Smooth muscle cell (in vitro differentiated cells): ENCODE measurements around the gene CELA2B. TPM values are rescaled to one million over a fixed set of nuclear protein-coding genes. Genes with fewer than 3 reads are reported as not detected.
"Not testable (repeated sequence)": the region's sequence is repeated elsewhere in the genome, so short reads cannot be mapped to it uniquely, and the experiment has no call there.

Experiments
- DNase-seq: peaks from one replicate; lab custom pipeline; 2025; ENCODE audit not compliant: unreplicated experiment; lab: John Stamatoyannopoulos, UW
- H2AFZ ChIP-seq: fragments of 200-600 bp; sonication (generic); 2 replicates; pipeline ENCODE4 v1.6.0; 2016; ENCODE audit warnings: antibody characterized with exemption, low read depth, mild to moderate bottlenecking
- H3F3A ChIP-seq: fragments of 200-600 bp; sonication (generic); 2 replicates; pipeline ENCODE4 v1.6.0; 2017; ENCODE audit warnings: antibody characterized with exemption, low read depth
- H3K27ac ChIP-seq: fragments of 200-600 bp; sonication (generic); 2 replicates; pipeline ENCODE4 v1.5.1; 2016; ENCODE audit warnings: low read depth, mild to moderate bottlenecking
- H3K27me3 ChIP-seq: fragments of 200-600 bp; sonication (generic); 2 replicates; pipeline ENCODE4 v1.6.1; 2016; ENCODE audit warnings: low read depth, mild to moderate bottlenecking
- H3K36me3 ChIP-seq: fragments of 200-600 bp; sonication (generic); 2 replicates; pipeline ENCODE4 v1.5.1; 2016; ENCODE audit warnings: low read depth
- H3K4me1 ChIP-seq: fragments of 200-600 bp; sonication (generic); 2 replicates; pipeline ENCODE4 v1.5.1; 2016; ENCODE audit warnings: low read depth
- H3K4me2 ChIP-seq: fragments of 200-600 bp; sonication (generic); 2 replicates; pipeline ENCODE4 v1.6.0; 2016; ENCODE audit warnings: mild to moderate bottlenecking
- H3K4me3 ChIP-seq: fragments of 200-600 bp; sonication (generic); 2 replicates; pipeline ENCODE4 v1.5.1; 2016; ENCODE audit warnings: mild to moderate bottlenecking
- H3K79me2 ChIP-seq: fragments of 200-600 bp; sonication (generic); 2 replicates; pipeline ENCODE4 v1.6.0; 2016; ENCODE audit warnings: low read depth, mild to moderate bottlenecking
- H3K9ac ChIP-seq: fragments of 200-600 bp; sonication (generic); 2 replicates; pipeline ENCODE4 v1.6.0; 2016; ENCODE audit warnings: low read depth
- H3K9me3 ChIP-seq: fragments of 200-600 bp; sonication (generic); replicated peaks from 2 replicates; pipeline ENCODE4 v1.5.1; 2016; ENCODE audit warnings: low read depth
- H4K20me1 ChIP-seq: fragments of 200-600 bp; sonication (generic); 2 replicates; pipeline ENCODE4 v1.6.0; 2016; ENCODE audit warnings: low read depth
- CTCF ChIP-seq: fragments of 200-600 bp; sonication (generic); IDR thresholded peaks from 2 replicates; pipeline ENCODE4 v1.5.1; 2017; ENCODE audit warnings: borderline replicate concordance, mild to moderate bottlenecking, antibody characterized with exemption; ENCODE audit not compliant: insufficient read depth, poor library complexity, severe bottlenecking
- WGBS: methylation state at CpG from one replicate; pipeline ENCODE4 v1.1.7; 2016; ENCODE audit warnings: low lambda C conversion rate; 5-methylcytosine and 5-hydroxymethylcytosine counted together
- polyA plus RNA-seq: library from polyadenylated mRNA; unstranded; fragments of >200 nt; fragmentation: Nextera tagmentation; extraction: Ambion mirVana; gene quantifications from 2 replicates; pipeline ENCODE4 v1.2.1, GENCODE V29; 2016
- total RNA-seq: library from RNA; depleted of rRNA; stranded (reverse); fragments of >200 nt; gene quantifications from 2 replicates; pipeline ENCODE4 v1.2.3, GENCODE V29; 2014

Gene CELA2B
- total and polyA plus RNA-seq, 2 experiments from 2014 or later, result not detected

- Histone ChIP-seq H3F3A (no peaks in the 10 kb centered on the region), H3K36me3 (no peaks in the 10 kb centered on the region), H3K4me2 (no peak overlapping the region), H4K20me1 (no peaks in the 10 kb centered on the region), H3K4me1 (no peaks in the 10 kb centered on the region), H3K9me3 (no peaks in the 10 kb centered on the region), H3K27ac (no peak overlapping the region), H3K27me3 (no peaks in the 10 kb centered on the region), H3K4me3 (no peak overlapping the region), H3K9ac (no peak overlapping the region), H2AFZ (no peak overlapping the region), H3K79me2 (no peaks in the 10 kb centered on the region)
- DNase-seq, result no peak
- 90% methylated on average over 4 of the region's 4 CpGs for WGBS
- no peak for TF ChIP-seq CTCF
These were observed 37.3 kb downstream of the CELA2B start for GRCh38 chr1:15513192-15513591.

- no peak overlapping the region for H3K9ac ChIP-seq
- no peaks in the 10 kb centered on the region for H4K20me1 ChIP-seq
- H3K4me2 ChIP-seq, result no peak overlapping the region
- H2AFZ ChIP-seq, result no peak overlapping the region
- no peak overlapping the region for H3K27ac ChIP-seq
- H3F3A ChIP-seq, result no peaks in the 10 kb centered on the region
- TF ChIP-seq CTCF, result no peak
- no peaks in the 10 kb centered on the region for H3K27me3 ChIP-seq
- DNase-seq, result no peak
- 88% methylated on average over 3 of the region's 3 CpGs for whole genome bisulfite sequencing
- no peaks in the 10 kb centered on the region for H3K4me1 ChIP-seq
- no peaks in the 10 kb centered on the region for H3K79me2 ChIP-seq
- no peaks in the 10 kb centered on the region for H3K36me3 ChIP-seq
- no peak overlapping the region for H3K4me3 ChIP-seq
- no peaks in the 10 kb centered on the region for H3K9me3 ChIP-seq
These were observed 38.0 kb downstream of the CELA2B start for GRCh38 chr1:15513919-15514318.

GRCh38 chr1:15514557-15514956, 38.7 kb downstream of the CELA2B start:
- not testable (repeated sequence) for H3F3A ChIP-seq, DNase-seq, H3K79me2 ChIP-seq, H3K36me3 ChIP-seq, H2AFZ ChIP-seq, H3K4me3 ChIP-seq, H3K9me3 ChIP-seq, H3K9ac ChIP-seq, H3K27ac ChIP-seq, H3K27me3 ChIP-seq, H3K4me1 ChIP-seq, H4K20me1 ChIP-seq, H3K4me2 ChIP-seq
- WGBS, result 94% methylated on average over 5 of the region's 5 CpGs

GRCh38 chr1:15515022-15515663, 39.2 kb downstream of the CELA2B start:
- H3K36me3 ChIP-seq, result no peaks in the 10 kb centered on the region
- no peak overlapping the region for H3K9ac ChIP-seq
- no peaks in the 10 kb centered on the region for H3K79me2 ChIP-seq
- H3F3A ChIP-seq, result no peaks in the 10 kb centered on the region
- no peak overlapping the region for H3K27ac ChIP-seq
- WGBS, result 75% methylated on average over 2 of the region's 2 CpGs
- DNase-seq, result no peak
- H3K9me3 ChIP-seq, result no peaks in the 10 kb centered on the region
- H2AFZ ChIP-seq, result no peak overlapping the region
- no peak for TF ChIP-seq CTCF
- H3K4me2 ChIP-seq, result no peak overlapping the region
- no peaks in the 10 kb centered on the region for H3K4me1 ChIP-seq
- H3K27me3 ChIP-seq, result no peaks in the 10 kb centered on the region
- no peak overlapping the region for H3K4me3 ChIP-seq
- no peaks in the 10 kb centered on the region for H4K20me1 ChIP-seq
